Stimulated activated CD4-positive, alpha-beta T cell treated with anti-CD3 and anti-CD28 coated beads, Interleukin-4, amount 100 ng/mL, for 4 hours (primary cell): Measurements from ENCODE around the gene NDRG3.
A peak's percentile ranks its signal among the peaks of the same experiment; 100 is the strongest.
"Not testable (repeated sequence)": the region's sequence is repeated elsewhere in the genome, so short reads cannot be mapped to it uniquely, and the experiment has no call there.

ENCODE experiments used
- DNase-seq, 2 experiments: peaks; one replicate each; pipeline ENCODE4 v3.0.0-alpha.2; 2020

NDRG3 gene

GRCh38 chr20:36686504-36686903 lies 59.4 kb downstream of the NDRG3 start:
- no peak for DNase-seq

- no peak for DNase-seq
Observed at GRCh38 chr20:36684747-36685146, 61.1 kb downstream of the NDRG3 start.

GRCh38 chr20:36682311-36682710 lies 63.6 kb downstream of the NDRG3 start:
- DNase-seq: no peak

- no peak for DNase-seq
Observed at GRCh38 chr20:36677422-36677771, 68.5 kb downstream of the NDRG3 start.

DNA sequence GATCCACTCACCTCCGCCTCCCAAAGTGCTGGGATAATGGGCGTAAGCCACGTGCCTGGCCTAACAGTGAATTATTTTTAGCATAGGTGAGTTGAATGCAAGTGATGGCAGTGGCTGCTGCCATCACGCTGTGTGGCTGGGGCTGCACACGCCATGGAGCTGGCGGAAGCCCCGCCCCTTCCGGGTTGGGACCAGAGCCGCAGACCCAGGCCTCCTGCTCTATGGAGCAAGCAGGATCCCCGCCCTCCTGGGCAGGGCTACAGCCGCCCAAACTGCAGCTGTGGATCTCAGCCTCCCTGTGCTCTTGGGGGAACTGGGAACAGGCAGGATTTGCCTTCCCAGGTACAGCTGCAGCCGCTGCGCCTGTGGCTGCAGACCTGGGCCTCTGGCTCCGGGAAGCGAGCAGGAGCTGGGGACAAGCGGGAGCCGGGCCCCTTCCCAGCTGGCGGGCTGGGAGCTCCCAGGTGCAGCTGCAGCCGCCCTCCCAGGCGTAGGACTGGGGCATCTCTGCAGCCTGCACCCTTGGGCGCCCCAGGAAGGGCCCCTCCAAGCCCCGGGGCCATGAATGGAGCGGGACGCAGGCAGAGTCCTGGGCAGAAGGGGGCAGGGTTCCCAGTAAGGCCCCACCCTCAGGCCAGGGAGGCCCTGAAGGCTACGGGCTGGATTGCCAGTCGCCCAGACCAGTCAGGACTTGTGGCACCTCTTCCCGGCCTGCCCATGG lies 69.0 kb downstream of the NDRG3 start:
- no peak for DNase-seq

- not testable (repeated sequence) for DNase-seq
Observed at GRCh38 chr20:36675545-36675944, 70.3 kb downstream of the NDRG3 start.

DNA sequence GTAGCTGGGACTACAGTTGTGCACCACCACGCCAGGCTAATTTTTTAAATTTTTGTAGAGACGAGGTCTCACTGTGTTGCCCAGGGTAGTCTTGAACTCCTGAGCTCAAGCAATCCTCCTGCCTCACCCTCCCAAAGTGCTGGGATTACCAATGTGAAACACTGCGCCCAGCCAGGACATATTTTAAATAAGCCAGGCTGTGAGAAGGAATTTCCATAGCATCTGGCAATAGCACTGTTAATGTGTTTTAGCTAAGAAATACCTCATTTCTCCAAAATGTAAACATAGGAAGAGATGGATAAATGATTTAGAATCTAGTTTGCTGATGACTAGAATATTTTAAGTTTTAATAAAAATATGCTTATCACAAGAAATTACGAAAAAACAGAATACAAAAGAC lies 72.9 kb downstream of the NDRG3 start:
- DNase-seq: no peak

GRCh38 chr20:36670665-36671357 lies 75.1 kb downstream of the NDRG3 start:
- DNase-seq: no peak

GRCh38 chr20:36666181-36666740 lies 79.6 kb downstream of the NDRG3 start:
- no peak for DNase-seq

DNA sequence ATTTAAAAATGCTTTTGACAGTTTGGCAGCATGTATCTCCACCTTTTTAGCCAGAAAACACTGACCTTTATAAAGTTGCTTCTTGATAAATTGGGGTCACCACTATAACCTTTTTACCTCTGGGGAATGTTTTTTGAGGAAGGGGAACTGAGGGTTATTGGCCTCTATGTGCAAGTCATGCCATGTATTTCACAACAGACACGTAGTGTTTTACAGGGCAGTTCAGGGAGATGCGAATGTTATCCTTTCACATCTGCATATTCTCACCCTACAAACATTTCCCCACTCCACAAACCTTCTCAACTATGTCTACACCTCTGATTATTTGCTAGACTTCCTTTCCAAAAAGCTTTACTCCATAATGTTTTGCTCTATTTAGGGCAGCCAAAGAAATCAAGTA lies 82.9 kb downstream of the NDRG3 start:
- no peak for DNase-seq

DNA sequence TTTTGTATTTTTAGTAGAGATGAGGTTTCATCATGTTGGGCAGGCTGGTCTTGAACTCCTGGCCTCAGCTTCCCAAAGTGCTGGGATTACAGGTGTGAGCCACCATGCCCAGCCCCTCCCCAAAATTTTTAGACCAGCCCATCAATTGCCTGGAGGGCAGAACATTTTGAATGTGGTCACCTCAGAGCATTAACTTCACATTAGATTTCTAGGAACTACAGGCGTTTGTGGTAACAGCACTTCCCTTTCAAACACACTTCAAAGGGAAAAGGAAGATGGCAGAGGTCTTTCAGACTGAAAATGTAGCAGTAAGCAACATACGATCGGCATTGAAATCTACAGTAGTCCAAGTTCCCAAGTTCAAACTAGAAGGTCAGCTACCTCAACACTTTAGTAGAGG lies 87.6 kb downstream of the NDRG3 start:
- no peak for DNase-seq

GRCh38 chr20:36656733-36657132 lies 89.2 kb downstream of the NDRG3 start:
- DNase-seq: no peak

- DNase-seq: no peak
Observed at GRCh38 chr20:36655004-36655403, 90.9 kb downstream of the NDRG3 start.

GRCh38 chr20:36654506-36654905 lies 91.4 kb downstream of the NDRG3 start:
- no peak for DNase-seq

DNA sequence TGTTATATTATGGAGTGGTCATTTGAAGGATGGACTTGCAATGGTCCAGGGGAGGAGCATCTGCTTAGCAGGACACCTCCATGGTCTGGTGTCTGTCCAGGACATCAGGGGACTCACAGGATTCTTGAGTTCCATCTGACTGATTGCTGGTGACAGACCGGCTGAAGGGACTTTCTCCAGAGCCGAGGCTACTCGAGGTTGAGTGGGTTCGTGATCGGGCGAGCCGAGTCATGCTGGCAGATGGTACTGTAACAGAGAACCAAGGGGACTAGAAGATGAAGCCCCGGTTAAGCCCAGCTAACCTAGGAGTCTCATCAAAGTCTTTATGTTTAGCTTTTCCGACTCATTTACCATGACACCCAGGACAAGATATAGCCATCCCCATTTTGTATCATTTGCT lies 92.4 kb downstream of the NDRG3 start:
- no peak for DNase-seq

GRCh38 chr20:36647196-36648121 lies 98.4 kb downstream of the NDRG3 start:
- DNase-seq: no peak

- no peak for DNase-seq
Observed at GRCh38 chr20:36646678-36647077, 99.2 kb downstream of the NDRG3 start.

GRCh38 chr20:36645998-36646397 lies 99.9 kb downstream of the NDRG3 start, which contains the start of gene SLA2:
SLA2 (minus strand) TSS chr20:36646196; CDS start chr20:36641335, 4,861 bp downstream.
- peak; percentile 50 to 63 for DNase-seq

- DNase-seq: no peak
Observed at GRCh38 chr20:36645353-36645752, 100.5 kb downstream of the NDRG3 start.

- peak; percentile 29 to 73 for DNase-seq
Observed at GRCh38 chr20:36644706-36645095, 101.2 kb downstream of the NDRG3 start.

GRCh38 chr20:36644032-36644705 lies 101.7 kb downstream of the NDRG3 start:
- DNase-seq: peak; percentile 43 to 69

DNA sequence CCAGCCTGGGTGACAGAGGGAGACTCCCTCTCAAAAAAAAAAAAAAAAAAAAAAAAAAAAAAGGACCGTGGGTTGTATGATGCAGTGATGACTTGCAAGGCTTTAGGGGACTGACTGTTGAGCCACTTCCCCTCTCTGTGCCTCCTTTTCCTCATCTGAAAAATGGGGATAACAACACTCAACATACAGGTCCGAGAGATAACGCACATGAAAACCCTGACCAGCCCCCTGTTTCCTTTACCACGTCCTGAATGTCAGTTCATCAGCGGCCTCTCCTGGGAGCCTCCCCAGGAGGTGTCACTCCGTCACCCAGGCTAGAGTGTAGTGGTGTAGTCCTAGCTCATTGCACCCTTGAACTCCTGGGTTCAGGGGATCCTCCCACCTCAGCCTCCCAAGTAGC lies 103.8 kb downstream of the NDRG3 start:
- DNase-seq: no peak

DNA sequence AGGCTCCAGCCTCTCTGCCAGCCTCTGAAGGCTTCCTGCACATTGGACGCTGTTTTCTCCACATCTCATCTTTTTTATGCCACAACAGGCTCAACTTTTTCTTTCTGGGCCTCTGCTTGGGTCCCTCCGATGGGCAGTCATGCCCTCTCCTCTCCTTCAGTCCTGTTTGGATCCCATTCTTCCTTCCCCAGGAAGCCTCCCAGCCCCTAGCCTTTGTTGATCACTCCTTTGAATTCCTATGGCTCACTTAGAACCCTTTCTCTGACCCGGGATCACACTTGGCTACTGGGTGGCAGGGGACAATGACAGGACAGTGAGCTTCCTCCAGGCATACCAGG lies 104.4 kb downstream of the NDRG3 start:
- no peak for DNase-seq
